T-helper 22 cell (primary cell): ENCODE measurements around the gene MYOZ2.

Source experiments
- DNase-seq: peaks from one replicate; pipeline ENCODE4 v3.0.0-alpha.2; 2020; ENCODE audit warnings: low read depth

Gene MYOZ2

GRCh38 chr4:119135721-119136121 is at the start of gene MYOZ2:
TSS of gene MYOZ2 (plus strand) at chr4:119135832. CDS start at chr4:119136526, 694 bp downstream.
- no peak for DNase-seq

DNA sequence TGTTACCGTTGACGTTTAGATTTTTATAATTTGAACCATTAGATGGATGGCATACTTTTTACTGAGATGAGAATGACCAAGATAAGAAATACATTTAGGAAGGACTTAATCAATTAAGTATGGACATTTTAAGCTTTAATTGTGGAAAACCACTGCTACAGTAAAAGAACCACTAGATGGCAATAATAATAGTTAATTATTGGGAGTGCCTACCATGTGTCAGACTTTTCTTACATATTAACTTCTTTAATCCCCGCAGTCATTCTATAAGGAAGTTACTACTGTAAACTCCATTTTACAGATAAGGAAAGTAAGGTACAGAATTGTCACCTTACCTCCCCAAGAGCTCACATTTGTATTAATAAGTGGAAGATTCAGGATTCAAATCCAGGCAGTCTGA is 48.5 kb upstream of the MYOZ2 start:
- no peak for DNase-seq

- DNase-seq = no peak
Observed at GRCh38 chr4:119087656-119088055, 48.0 kb upstream of the MYOZ2 start.

GRCh38 chr4:119093042-119093827 is 42.4 kb upstream of the MYOZ2 start:
- no peak for DNase-seq

- no peak for DNase-seq
Observed at GRCh38 chr4:119097282-119097900, 38.2 kb upstream of the MYOZ2 start.

DNA sequence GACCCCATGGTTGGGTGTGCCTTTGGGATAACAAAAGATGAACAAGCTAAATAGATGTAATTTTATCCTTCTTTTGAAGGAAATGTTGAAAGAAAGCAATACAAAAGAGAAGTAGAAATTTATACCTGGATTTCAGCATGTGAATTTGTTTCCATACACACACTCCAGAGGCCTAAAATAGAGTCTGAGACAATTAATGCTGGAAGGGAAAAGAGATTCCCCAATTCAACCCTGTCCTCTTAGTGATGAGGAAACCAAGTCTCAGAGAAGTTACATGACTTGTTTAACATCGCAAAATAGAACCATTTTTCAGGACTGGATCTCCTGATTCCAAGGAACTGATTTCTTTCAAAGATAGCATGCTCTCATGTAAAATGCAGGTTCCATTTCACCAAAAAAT is 37.3 kb upstream of the MYOZ2 start:
- no peak for DNase-seq

GRCh38 chr4:119099227-119099810 is 36.3 kb upstream of the MYOZ2 start:
- DNase-seq = no peak

GRCh38 chr4:119100655-119101054 is 35.0 kb upstream of the MYOZ2 start:
- DNase-seq = no peak

- DNase-seq = no peak
Observed at GRCh38 chr4:119103263-119103662, 32.4 kb upstream of the MYOZ2 start.

- no peak for DNase-seq
Observed at GRCh38 chr4:119104644-119105273, 30.9 kb upstream of the MYOZ2 start.

GRCh38 chr4:119105605-119106004 is 30.0 kb upstream of the MYOZ2 start:
- DNase-seq = no peak

GRCh38 chr4:119106036-119107000 is 29.3 kb upstream of the MYOZ2 start:
- DNase-seq = no peak

DNA sequence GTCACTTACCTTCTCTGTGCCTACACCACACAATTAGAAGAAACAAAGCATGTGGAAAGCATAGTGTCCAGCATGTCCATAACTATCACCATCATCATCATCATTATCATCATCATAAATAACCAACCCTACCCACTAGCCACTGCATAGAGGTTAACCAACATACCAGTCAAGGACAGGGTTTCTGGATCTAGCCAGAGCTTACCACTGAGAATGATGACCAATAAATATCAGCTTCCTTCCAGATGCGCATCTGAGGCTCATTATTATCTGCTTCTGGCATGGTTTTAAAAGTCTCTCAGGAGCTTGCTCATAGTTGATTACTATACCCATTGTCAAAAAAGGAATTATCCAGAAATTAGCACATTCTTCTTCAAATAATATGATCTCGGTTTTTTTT is 25.5 kb upstream of the MYOZ2 start:
- DNase-seq = no peak

DNA sequence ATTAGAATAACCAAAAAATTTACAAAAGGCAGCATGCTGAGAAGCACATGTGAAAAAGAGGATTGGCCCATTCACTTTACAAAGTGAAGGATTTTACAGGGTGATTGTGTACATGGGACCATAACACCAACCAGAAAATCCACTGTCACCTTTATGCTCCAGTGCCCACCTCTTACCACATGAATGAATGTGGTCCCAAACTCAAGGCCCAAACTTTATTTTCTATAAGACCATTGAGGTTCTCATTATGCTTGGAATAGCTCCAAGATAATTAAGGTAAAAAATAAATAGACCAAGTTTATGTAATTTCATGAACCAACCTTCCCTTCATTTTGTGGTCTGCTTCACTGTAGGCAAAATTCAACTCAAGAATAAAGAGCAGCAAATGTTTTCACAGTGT is 24.3 kb upstream of the MYOZ2 start:
- no peak for DNase-seq

GRCh38 chr4:119113033-119113655 is 22.5 kb upstream of the MYOZ2 start:
- no peak for DNase-seq

GRCh38 chr4:119116021-119116420 is 19.6 kb upstream of the MYOZ2 start:
- DNase-seq = no peak

- no peak for DNase-seq
Observed at GRCh38 chr4:119116925-119117900, 18.4 kb upstream of the MYOZ2 start.

- DNase-seq = no peak
Observed at GRCh38 chr4:119118397-119118796, 17.2 kb upstream of the MYOZ2 start.

GRCh38 chr4:119124352-119124751 is 11.3 kb upstream of the MYOZ2 start:
- DNase-seq = no peak

DNA sequence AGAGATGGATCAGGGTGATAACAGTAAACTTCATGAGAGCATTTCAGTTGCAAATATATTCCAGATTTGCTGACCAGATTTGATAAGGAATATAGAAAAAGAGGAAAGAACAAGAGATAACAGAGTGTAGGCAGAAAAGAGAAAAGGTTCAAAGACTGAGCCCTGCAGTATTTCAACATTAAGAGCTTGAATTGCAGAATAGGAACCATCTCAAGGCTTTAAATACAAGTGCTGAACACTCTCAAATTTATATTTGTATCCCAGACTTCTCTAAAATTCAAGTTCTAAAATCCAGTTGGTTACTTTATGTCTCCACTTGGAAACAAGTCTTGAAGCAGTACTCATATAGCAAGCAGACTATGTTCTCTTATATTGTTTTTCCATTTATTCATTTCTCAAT is 9.7 kb upstream of the MYOZ2 start:
- no peak for DNase-seq
